ENCODE data around the gene PHC2.

Gene PHC2

DNA sequence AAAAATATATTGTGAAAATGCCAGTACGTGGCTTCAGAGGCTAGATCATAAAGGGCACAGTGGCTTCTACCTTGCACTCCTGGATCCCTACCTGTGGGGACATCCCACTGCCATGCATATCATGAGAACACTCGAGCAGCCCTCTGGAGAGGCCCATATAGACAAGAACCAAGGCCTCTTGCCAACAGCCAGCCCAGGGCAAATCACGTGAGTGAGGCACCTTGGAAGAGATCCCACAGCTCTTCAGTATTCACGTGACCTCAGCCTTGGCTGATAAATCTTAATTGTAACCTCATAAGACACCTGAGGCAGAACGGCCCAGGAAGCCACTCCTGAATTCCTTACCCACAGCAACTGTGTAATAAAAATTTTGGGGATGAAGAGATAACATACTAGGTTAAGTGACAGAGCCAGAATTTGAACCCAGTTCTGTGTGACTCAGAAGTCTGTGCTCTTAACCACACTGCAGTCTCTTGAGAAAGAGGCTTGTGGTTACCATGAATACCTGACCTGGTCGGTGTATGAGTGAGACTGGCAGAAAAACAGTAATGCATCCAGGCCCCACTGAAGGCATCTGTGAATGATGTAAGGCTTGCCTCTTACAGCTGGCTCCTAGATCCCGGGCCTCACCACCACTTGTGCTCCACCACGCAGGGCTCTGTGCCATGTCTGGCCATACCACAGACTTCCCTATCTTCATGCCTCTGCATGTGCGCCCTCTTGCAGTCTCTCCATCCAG is 103.1 kb downstream of the PHC2 start:
- H3K9me3 ChIP-seq (ENCODE audit: control insufficient read depth, low read length), result no peaks in the 10 kb centered on the region
- H3K36me3 ChIP-seq (ENCODE audit: control insufficient read depth, insufficient read depth, low read length), result no peaks in the 10 kb centered on the region
- H3K4me3 ChIP-seq (ENCODE audit: low read depth, low read length), result no peak overlapping the region
- H3K27ac ChIP-seq, result no peak overlapping the region
- no peaks in the 10 kb centered on the region for H3K79me2 ChIP-seq
- H3K4me1 ChIP-seq, result peaks cover 4% of the 10 kb centered on the region
- H3K4me2 ChIP-seq (ENCODE audit: low read length), result no peak overlapping the region
- H3K27me3 ChIP-seq (ENCODE audit: control insufficient read depth, insufficient read depth, low read length), result no peaks in the 10 kb centered on the region
- no peak overlapping the region for H2AFZ ChIP-seq
- H3K9ac ChIP-seq, result no peak overlapping the region
- TF ChIP-seq, protein P1, sequence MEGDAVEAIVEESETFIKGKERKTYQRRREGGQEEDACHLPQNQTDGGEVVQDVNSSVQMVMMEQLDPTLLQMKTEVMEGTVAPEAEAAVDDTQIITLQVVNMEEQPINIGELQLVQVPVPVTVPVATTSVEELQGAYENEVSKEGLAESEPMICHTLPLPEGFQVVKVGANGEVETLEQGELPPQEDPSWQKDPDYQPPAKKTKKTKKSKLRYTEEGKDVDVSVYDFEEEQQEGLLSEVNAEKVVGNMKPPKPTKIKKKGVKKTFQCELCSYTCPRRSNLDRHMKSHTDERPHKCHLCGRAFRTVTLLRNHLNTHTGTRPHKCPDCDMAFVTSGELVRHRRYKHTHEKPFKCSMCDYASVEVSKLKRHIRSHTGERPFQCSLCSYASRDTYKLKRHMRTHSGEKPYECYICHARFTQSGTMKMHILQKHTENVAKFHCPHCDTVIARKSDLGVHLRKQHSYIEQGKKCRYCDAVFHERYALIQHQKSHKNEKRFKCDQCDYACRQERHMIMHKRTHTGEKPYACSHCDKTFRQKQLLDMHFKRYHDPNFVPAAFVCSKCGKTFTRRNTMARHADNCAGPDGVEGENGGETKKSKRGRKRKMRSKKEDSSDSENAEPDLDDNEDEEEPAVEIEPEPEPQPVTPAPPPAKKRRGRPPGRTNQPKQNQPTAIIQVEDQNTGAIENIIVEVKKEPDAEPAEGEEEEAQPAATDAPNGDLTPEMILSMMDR (IDR thresholded peaks at IDR 0.05), result no peak

DNA sequence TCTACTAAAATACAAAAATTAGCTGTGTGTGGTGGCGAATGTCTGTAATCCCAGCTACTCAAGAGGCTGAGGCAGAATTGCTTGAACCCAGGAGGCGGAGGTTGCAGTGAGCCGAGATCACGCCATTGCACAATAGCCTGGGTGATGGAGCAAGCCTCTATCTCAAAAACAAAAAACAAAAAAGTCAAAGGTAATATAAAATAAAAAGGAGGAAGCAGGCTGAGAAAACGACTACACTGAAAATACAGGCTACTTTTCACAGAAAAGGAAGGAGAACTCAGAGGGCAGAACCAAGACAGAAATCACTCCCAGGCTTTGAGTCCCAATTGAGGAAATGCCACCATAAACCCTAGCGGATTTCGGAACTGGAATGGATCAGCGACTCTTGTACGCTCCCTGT is 104.1 kb downstream of the PHC2 start:
- Histone ChIP-seq H3K4me2 (ENCODE audit: low read length) (no peak overlapping the region), H2AFZ (no peak overlapping the region), H3K4me1 (peaks cover 4% of the 10 kb centered on the region), H3K4me3 (ENCODE audit: low read depth, low read length) (no peak overlapping the region), H3K27me3 (ENCODE audit: control insufficient read depth, insufficient read depth, low read length) (no peaks in the 10 kb centered on the region), H3K27ac (no peak overlapping the region), H3K9ac (no peak overlapping the region), H3K36me3 (ENCODE audit: control insufficient read depth, insufficient read depth, low read length) (no peaks in the 10 kb centered on the region), H3K79me2 (no peaks in the 10 kb centered on the region), H3K9me3 (ENCODE audit: control insufficient read depth, low read length) (no peaks in the 10 kb centered on the region)
- TF ChIP-seq, protein P1 (IDR thresholded peaks at IDR 0.05), result no peak

DNA sequence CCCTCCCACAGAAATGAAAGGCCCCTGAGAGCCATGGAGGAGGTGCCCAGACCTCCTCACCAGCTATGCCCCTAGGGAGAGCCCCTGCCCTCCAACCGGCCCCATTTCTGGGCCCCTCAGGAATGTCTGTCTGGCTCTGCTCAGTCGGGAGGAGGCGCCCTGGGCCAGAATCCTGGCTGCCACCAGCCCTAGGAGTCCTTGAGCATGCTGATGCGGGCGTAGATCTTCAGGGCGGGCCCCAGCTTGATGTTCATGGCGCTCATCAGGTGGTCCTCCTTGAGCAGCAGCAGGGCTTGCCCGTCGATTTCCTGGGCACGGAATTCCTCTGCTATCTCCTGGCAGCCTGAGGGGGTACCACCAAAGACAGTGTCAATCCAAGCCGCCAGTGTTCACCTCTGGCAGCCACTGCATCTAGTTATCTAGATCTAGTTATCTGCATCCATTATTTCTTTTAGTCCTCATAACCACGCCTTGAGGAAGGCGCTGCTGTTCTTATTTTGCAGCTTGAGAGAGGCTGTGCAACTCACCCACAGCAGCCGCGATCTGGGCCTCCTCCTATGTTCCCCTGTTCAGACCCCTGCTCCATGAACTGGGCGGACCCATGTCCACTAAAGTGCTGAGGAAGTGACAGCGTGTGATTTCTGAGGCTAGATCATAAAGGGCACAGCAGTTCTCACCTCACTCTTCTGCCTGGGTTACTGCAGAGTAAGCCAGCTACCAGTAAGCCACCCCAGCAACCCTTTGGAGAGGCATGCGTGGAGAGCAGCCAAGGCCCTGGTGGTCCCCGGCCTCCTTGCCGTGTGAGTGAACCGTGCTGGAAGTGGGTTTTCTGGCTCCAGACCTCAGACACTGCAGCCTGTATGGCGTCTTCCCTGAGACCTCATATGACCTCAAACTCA is 106.0 kb downstream of the PHC2 start:
- Histone ChIP-seq H3K36me3 (ENCODE audit: control insufficient read depth, insufficient read depth, low read length) (no peaks in the 10 kb centered on the region), H3K4me3 (ENCODE audit: low read depth, low read length) (no peak overlapping the region), H3K27ac (no peak overlapping the region), H3K79me2 (no peaks in the 10 kb centered on the region), H3K9ac (no peak overlapping the region), H3K9me3 (ENCODE audit: control insufficient read depth, low read length) (no peaks in the 10 kb centered on the region), H3K27me3 (ENCODE audit: control insufficient read depth, insufficient read depth, low read length) (no peaks in the 10 kb centered on the region), H3K4me2 (ENCODE audit: low read length) (no peak overlapping the region), H3K4me1 (peaks cover 4% of the 10 kb centered on the region), H2AFZ (no peak overlapping the region)
- TF ChIP-seq, protein P1 (IDR thresholded peaks at IDR 0.05), result no peak

DNA sequence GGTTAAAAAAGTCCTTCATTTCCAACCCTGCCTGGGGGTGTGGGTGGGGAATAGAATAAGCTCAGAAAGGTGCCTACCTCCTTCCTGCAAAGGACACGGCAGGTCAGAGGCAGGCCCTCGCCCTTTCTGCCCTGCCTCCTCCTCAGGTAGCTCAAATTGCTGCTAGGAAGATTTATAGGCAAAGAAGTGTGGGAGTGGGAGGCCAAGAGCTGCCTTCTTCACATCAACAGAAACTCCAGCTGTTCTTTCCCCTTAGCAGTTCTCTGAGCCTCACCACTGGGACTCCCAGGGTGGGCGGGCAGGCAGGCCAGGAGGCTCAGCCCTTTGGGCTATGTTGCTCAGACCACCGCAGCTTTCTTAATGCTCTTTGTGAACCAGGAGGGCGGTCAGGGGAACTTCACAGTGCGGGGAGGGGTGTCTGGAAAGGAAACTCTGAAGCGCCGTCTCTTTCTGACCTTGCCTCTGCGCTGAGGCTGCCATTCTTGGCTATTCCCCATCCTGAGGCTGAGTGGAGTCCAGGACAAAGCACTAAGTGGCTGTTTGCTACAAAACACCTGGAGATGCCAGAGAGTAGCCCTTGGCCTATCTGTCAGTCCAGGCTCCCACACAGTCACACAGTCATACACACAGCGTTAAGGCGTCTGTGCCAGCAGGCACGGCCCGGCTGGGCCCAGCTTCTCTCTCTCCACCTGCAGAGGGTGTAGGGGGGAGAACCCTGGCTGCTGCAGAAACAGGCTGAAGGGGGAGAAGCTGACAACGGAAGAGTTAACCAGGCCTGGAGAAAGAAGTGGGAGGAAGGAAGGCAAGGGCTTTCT is 107.0 kb downstream of the PHC2 start:
- TF ChIP-seq, protein P1 (IDR thresholded peaks at IDR 0.05), result no peak
- Histone ChIP-seq H3K27ac (no peak overlapping the region), H2AFZ (no peak overlapping the region), H3K4me1 (peaks cover 4% of the 10 kb centered on the region), H3K27me3 (ENCODE audit: control insufficient read depth, insufficient read depth, low read length) (no peaks in the 10 kb centered on the region), H3K79me2 (no peaks in the 10 kb centered on the region), H3K36me3 (ENCODE audit: control insufficient read depth, insufficient read depth, low read length) (no peaks in the 10 kb centered on the region), H3K4me3 (ENCODE audit: low read depth, low read length) (no peak overlapping the region), H3K9ac (no peak overlapping the region), H3K9me3 (ENCODE audit: control insufficient read depth, low read length) (no peaks in the 10 kb centered on the region), H3K4me2 (ENCODE audit: low read length) (no peak overlapping the region)

Data from parathyroid adenoma (tissue), 2 donors.